Measurements from ENCODE around the gene IL31. TPM values are rescaled to one million over a fixed set of nuclear protein-coding genes. Genes with fewer than 3 reads are reported as not detected.

The IL31 gene
- total RNA-seq, 2 donors from 2014 or later: not detected

- ATAC-seq (no peak), DNase-seq (no peak)
- Histone ChIP-seq H3K9me3 (no peaks in the 10 kb centered on the region), H3K4me1 (no peaks in the 10 kb centered on the region), H3K27ac (no peak overlapping the region), H3K36me3 (replicated peaks in 1 of 2; ENCODE audit: insufficient read depth in 1 of 2, low read depth in 2 of 2) (peaks cover 19 to 41% of the 10 kb centered on the region in 2 donors), H3K27me3 (no peaks in the 10 kb centered on the region), H3K4me3 (no peak overlapping the region)
- no peak for TF ChIP-seq CTCF (IDR thresholded peaks at IDR 0.05)
- no peak for TF ChIP-seq POLR2A (IDR thresholded peaks at IDR 0.05)
- intact Hi-C loops (cut with DNase I): no loop called here
- WGBS, 2 donors: 89 to 98% methylated on average over 6 to 8 of the region's 8 CpGs
These were observed 34.1 kb downstream of the IL31 start for GRCh38 chr12:122139941-122140340.

GRCh38 chr12:122139266-122139665 lies 34.8 kb downstream of the IL31 start:
- intact Hi-C loops (cut with DNase I): no loop called here
- 92 to 94% methylated on average over 13 to 15 of the region's 15 CpGs for WGBS, 2 donors
- peaks cover 19 to 41% of the 10 kb centered on the region in 2 donors for H3K36me3 ChIP-seq (replicated peaks in 1 of 2; ENCODE audit: insufficient read depth in 1 of 2, low read depth in 2 of 2)

GRCh38 chr12:122138616-122139015 lies 35.4 kb downstream of the IL31 start:
- Histone ChIP-seq H3K27me3 (no peaks in the 10 kb centered on the region), H3K36me3 (replicated peaks in 1 of 2; ENCODE audit: insufficient read depth in 1 of 2, low read depth in 2 of 2) (peaks cover 19 to 46% of the 10 kb centered on the region in 2 donors), H3K4me3 (no peak overlapping the region), H3K4me1 (no peaks in the 10 kb centered on the region), H3K9me3 (no peaks in the 10 kb centered on the region), H3K27ac (no peak overlapping the region)
- TF ChIP-seq POLR2A (IDR thresholded peaks at IDR 0.05): no peak
- DNase-seq (no peak), ATAC-seq (no peak)
- WGBS, 2 donors: 87% methylated on average over 11 of the region's 11 CpGs
- intact Hi-C loops (cut with DNase I): no loop called here

More at GRCh38 chr12:122139266-122139665, 34.8 kb downstream of the IL31 start:
- Histone ChIP-seq H3K27ac (no peak overlapping the region), H3K4me3 (no peak overlapping the region), H3K9me3 (no peaks in the 10 kb centered on the region), H3K27me3 (no peaks in the 10 kb centered on the region), H3K4me1 (no peaks in the 10 kb centered on the region)
- TF ChIP-seq POLR2A (IDR thresholded peaks at IDR 0.05): no peak
- ATAC-seq (no peak), DNase-seq (no peak)

GRCh38 chr12:122138181-122138580 lies 35.8 kb downstream of the IL31 start:
- DNase-seq: no peak
- Histone ChIP-seq H3K4me1 (no peaks in the 10 kb centered on the region), H3K9me3 (no peaks in the 10 kb centered on the region), H3K27me3 (no peaks in the 10 kb centered on the region), H3K4me3 (no peak overlapping the region), H3K27ac (no peak overlapping the region), H3K36me3 (replicated peaks in 1 of 2; ENCODE audit: insufficient read depth in 1 of 2, low read depth in 2 of 2) (peaks cover 19 to 48% of the 10 kb centered on the region in 2 donors)
- TF ChIP-seq CTCF (IDR thresholded peaks at IDR 0.05) (no peak), POLR2A (IDR thresholded peaks at IDR 0.05) (no peak)
- no peak for ATAC-seq
- 90 to 93% methylated on average over 8 to 11 of the region's 11 CpGs for WGBS, 2 donors
- intact Hi-C loops (cut with DNase I): no loop called here

- DNase-seq (no peak), ATAC-seq (no peak)
- Histone ChIP-seq H3K36me3 (replicated peaks in 1 of 2; ENCODE audit: insufficient read depth in 1 of 2, low read depth in 2 of 2) (peaks cover 19 to 49% of the 10 kb centered on the region in 2 donors), H3K4me3 (no peak overlapping the region), H3K4me1 (no peaks in the 10 kb centered on the region), H3K27me3 (no peaks in the 10 kb centered on the region), H3K9me3 (no peaks in the 10 kb centered on the region), H3K27ac (no peak overlapping the region)
- intact Hi-C loops (cut with DNase I): no loop called here
- WGBS, 2 donors: 69 to 73% methylated on average over 6 to 9 of the region's 11 CpGs
- TF ChIP-seq CTCF (IDR thresholded peaks at IDR 0.05): no peak
- TF ChIP-seq POLR2A (IDR thresholded peaks at IDR 0.05): no peak
These were observed 36.3 kb downstream of the IL31 start for GRCh38 chr12:122137681-122138080.

GRCh38 chr12:122137229-122137628 lies 36.8 kb downstream of the IL31 start:
- no peak for ATAC-seq
- no peak for DNase-seq
- Histone ChIP-seq H3K27me3 (no peaks in the 10 kb centered on the region), H3K4me1 (no peaks in the 10 kb centered on the region), H3K36me3 (replicated peaks in 1 of 2; ENCODE audit: insufficient read depth in 1 of 2, low read depth in 2 of 2) (peaks cover 18 to 50% of the 10 kb centered on the region in 2 donors), H3K9me3 (no peaks in the 10 kb centered on the region), H3K27ac (no peak overlapping the region), H3K4me3 (no peak overlapping the region)
- intact Hi-C loops (cut with DNase I): no loop called here
- TF ChIP-seq POLR2A (IDR thresholded peaks at IDR 0.05) (no peak), CTCF (IDR thresholded peaks at IDR 0.05) (no peak)
- 83 to 90% methylated on average over 7 to 10 of the region's 10 CpGs for WGBS, 2 donors
